Measurements from ENCODE around the gene CNFN.

DNA sequence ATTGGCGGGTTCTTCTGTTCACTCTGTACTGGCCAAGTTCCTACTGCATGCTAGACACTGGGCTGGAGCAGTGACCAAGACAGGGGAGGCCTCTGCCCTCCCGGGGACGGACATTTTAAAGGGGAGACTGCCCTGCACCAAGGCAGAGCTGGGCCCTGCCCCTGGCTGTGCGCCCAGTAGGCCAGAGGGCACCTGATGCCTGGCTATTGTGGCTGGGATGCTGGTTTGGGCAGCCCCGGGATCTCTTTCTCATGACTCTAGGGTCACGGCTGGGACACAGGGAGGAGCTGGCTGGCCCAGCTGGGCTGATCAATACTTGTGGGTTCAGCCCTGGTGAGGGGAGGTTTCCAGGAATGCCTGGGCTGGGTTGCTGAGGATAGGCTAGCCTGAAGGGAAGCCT is 19.4 kb upstream of the CNFN start:
- TF ChIP-seq EP300 (IDR thresholded peaks at IDR 0.05): no peak
- no peak for TF ChIP-seq POLR2A (IDR thresholded peaks at IDR 0.05)
- TF ChIP-seq, protein P1, sequence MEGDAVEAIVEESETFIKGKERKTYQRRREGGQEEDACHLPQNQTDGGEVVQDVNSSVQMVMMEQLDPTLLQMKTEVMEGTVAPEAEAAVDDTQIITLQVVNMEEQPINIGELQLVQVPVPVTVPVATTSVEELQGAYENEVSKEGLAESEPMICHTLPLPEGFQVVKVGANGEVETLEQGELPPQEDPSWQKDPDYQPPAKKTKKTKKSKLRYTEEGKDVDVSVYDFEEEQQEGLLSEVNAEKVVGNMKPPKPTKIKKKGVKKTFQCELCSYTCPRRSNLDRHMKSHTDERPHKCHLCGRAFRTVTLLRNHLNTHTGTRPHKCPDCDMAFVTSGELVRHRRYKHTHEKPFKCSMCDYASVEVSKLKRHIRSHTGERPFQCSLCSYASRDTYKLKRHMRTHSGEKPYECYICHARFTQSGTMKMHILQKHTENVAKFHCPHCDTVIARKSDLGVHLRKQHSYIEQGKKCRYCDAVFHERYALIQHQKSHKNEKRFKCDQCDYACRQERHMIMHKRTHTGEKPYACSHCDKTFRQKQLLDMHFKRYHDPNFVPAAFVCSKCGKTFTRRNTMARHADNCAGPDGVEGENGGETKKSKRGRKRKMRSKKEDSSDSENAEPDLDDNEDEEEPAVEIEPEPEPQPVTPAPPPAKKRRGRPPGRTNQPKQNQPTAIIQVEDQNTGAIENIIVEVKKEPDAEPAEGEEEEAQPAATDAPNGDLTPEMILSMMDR (IDR thresholded peaks at IDR 0.05): no peak

Data from ovary (tissue), 3 donors.